Measurements from ENCODE around the gene LHFPL6. TPM values are rescaled to one million over a fixed set of nuclear protein-coding genes. Genes with fewer than 3 reads are reported as not detected.

Gene LHFPL6
- polyA plus RNA-seq, 2 of the 4 experiments (the other 2 are of a cell fraction), result 1.7 to 5.4 TPM

DNA sequence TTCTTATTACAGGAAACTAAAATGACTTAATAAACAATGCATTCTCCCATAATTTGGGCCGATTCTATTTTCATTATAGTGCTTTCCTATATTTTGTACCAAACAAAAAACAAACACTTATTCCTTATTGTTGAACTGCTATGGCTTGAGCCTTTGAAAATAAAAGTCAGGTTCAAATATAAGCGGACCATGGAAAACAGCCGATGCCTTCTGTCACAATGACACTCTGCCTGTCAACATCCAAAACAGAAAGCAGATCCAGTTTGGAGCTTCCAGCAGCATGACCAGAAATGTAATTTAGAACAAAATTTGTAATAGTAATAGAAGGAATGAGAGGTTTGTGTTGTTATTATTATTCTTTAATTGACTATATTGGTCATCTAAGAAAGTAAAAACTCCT, 194.5 kb downstream of the LHFPL6 start:
- no peaks in the 10 kb centered on the region for H3K4me1 ChIP-seq
- ATAC-seq (no peak), DNase-seq (ENCODE audit: low read depth in 1 of 2, low spot score in 1 of 2) (no peak), FAIRE-seq (no peak)
- ChIA-PET CTCF (no interaction called here), POLR2A (no interaction called here)
- no peak overlapping the region for H3K4me2 ChIP-seq
- TF ChIP-seq CBX2 (IDR thresholded peaks at IDR 0.05; ENCODE audit: borderline replicate concordance, low read depth) (no peak), HDAC2 (IDR thresholded peaks at IDR 0.05) (no peak), ZFP36 (IDR thresholded peaks at IDR 0.05; ENCODE audit: borderline replicate concordance, partially characterized antibody) (no peak), SREBF2 (IDR thresholded peaks at IDR 0.05) (no peak), ZSCAN20 (CRISPR knock-in tag; IDR thresholded peaks at IDR 0.05) (no peak), PBX3 (IDR thresholded peaks at IDR 0.05) (no peak), HOXA7 (CRISPR knock-in tag; IDR thresholded peaks at IDR 0.05) (no peak), EP300 (IDR thresholded peaks at IDR 0.05) (no peak), TFCP2L1 (CRISPR knock-in tag; IDR thresholded peaks at IDR 0.05) (no peak), ELK1 (IDR thresholded peaks at IDR 0.05; ENCODE audit: low read depth, low read length) (no peak), KDM1A (IDR thresholded peaks at IDR 0.05; ENCODE audit: low read depth) (no peak), FOSB (CRISPR knock-in tag; IDR thresholded peaks at IDR 0.05) (no peak), SMC3 (IDR thresholded peaks at IDR 0.05) (no peak), RAD21 (conservative IDR thresholded peaks at IDR 0.05 in 1 of 2, IDR thresholded peaks at IDR 0.05 in 1 of 2) (no peak), MAFK (IDR thresholded peaks at IDR 0.05; ENCODE audit: partially characterized antibody) (no peak), KDM5A (IDR thresholded peaks at IDR 0.05) (no peak)
- TF ChIP-seq, protein P1, sequence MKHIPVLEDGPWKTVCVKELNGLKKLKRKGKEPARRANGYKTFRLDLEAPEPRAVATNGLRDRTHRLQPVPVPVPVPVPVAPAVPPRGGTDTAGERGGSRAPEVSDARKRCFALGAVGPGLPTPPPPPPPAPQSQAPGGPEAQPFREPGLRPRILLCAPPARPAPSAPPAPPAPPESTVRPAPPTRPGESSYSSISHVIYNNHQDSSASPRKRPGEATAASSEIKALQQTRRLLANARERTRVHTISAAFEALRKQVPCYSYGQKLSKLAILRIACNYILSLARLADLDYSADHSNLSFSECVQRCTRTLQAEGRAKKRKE (CRISPR knock-in tag; IDR thresholded peaks at IDR 0.05; ENCODE audit: low read depth), result no peak
- H3K9me3 ChIP-seq, result no peaks in the 10 kb centered on the region
- WGBS (ENCODE audit: missing lambda C conversion rate), result 65% methylated on average over 3 of the region's 3 CpGs
- no peak overlapping the region for H3K4me3 ChIP-seq
- no peak overlapping the region for H3K27ac ChIP-seq

GRCh38 chr13:39407786-39408185, 195.2 kb downstream of the LHFPL6 start:
- no peak overlapping the region for H3K4me2 ChIP-seq
- 42% methylated on average over 5 of the region's 5 CpGs for WGBS (ENCODE audit: missing lambda C conversion rate)
- no peak for ATAC-seq
- no peaks in the 10 kb centered on the region for H3K9me3 ChIP-seq
- POLR2A ChIA-PET, result no interaction called here
- no peak overlapping the region for H3K27ac ChIP-seq
- H3K4me1 ChIP-seq, result no peaks in the 10 kb centered on the region
- CTCF ChIA-PET, result no interaction called here
- no peak overlapping the region for H3K4me3 ChIP-seq
- FAIRE-seq, result no peak
- DNase-seq (ENCODE audit: low read depth in 1 of 2, low spot score in 1 of 2), result no peak
- TF ChIP-seq SREBF2 (IDR thresholded peaks at IDR 0.05) (no peak), MAFK (IDR thresholded peaks at IDR 0.05; ENCODE audit: partially characterized antibody) (no peak), RNF2 (IDR thresholded peaks at IDR 0.05; ENCODE audit: borderline replicate concordance, low read depth) (no peak), CEBPB (IDR thresholded peaks at IDR 0.05) (no peak), ZFP36 (IDR thresholded peaks at IDR 0.05; ENCODE audit: borderline replicate concordance, partially characterized antibody) (no peak), FOXS1 (CRISPR knock-in tag; IDR thresholded peaks at IDR 0.05) (no peak), ELK1 (IDR thresholded peaks at IDR 0.05; ENCODE audit: low read depth, low read length) (no peak), RARB (CRISPR knock-in tag; IDR thresholded peaks at IDR 0.05) (no peak), POLR2AphosphoS2 (conservative IDR thresholded peaks at IDR 0.05; ENCODE audit: low read length) (no peak), GATA3 (IDR thresholded peaks at IDR 0.05; ENCODE audit: borderline replicate concordance) (no peak), ZC3H11A (IDR thresholded peaks at IDR 0.05) (no peak), BCL3 (IDR thresholded peaks at IDR 0.05) (no peak)
- TF ChIP-seq, protein P2, sequence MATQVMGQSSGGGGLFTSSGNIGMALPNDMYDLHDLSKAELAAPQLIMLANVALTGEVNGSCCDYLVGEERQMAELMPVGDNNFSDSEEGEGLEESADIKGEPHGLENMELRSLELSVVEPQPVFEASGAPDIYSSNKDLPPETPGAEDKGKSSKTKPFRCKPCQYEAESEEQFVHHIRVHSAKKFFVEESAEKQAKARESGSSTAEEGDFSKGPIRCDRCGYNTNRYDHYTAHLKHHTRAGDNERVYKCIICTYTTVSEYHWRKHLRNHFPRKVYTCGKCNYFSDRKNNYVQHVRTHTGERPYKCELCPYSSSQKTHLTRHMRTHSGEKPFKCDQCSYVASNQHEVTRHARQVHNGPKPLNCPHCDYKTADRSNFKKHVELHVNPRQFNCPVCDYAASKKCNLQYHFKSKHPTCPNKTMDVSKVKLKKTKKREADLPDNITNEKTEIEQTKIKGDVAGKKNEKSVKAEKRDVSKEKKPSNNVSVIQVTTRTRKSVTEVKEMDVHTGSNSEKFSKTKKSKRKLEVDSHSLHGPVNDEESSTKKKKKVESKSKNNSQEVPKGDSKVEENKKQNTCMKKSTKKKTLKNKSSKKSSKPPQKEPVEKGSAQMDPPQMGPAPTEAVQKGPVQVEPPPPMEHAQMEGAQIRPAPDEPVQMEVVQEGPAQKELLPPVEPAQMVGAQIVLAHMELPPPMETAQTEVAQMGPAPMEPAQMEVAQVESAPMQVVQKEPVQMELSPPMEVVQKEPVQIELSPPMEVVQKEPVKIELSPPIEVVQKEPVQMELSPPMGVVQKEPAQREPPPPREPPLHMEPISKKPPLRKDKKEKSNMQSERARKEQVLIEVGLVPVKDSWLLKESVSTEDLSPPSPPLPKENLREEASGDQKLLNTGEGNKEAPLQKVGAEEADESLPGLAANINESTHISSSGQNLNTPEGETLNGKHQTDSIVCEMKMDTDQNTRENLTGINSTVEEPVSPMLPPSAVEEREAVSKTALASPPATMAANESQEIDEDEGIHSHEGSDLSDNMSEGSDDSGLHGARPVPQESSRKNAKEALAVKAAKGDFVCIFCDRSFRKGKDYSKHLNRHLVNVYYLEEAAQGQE (IDR thresholded peaks at IDR 0.05), result no peak
- TF ChIP-seq, protein P3, sequence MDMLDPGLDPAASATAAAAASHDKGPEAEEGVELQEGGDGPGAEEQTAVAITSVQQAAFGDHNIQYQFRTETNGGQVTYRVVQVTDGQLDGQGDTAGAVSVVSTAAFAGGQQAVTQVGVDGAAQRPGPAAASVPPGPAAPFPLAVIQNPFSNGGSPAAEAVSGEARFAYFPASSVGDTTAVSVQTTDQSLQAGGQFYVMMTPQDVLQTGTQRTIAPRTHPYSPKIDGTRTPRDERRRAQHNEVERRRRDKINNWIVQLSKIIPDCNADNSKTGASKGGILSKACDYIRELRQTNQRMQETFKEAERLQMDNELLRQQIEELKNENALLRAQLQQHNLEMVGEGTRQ (IDR thresholded peaks at IDR 0.05), result no peak
- TF ChIP-seq, protein P4, sequence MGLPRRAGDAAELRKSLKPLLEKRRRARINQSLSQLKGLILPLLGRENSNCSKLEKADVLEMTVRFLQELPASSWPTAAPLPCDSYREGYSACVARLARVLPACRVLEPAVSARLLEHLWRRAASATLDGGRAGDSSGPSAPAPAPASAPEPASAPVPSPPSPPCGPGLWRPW (IDR thresholded peaks at IDR 0.05), result no peak
